Neutrophil (primary cell): ENCODE data around the gene CREBBP.

Source experiments
- H3K27ac ChIP-seq: fragments of 200-600 bp; sonication (generic); 2 replicates; pipeline ENCODE4 v1.5.1; 2016; ENCODE audit warnings: mild to moderate bottlenecking, moderate library complexity
- H3K27me3 ChIP-seq: fragments of 200-600 bp; sonication (generic); 2 replicates; pipeline ENCODE4 v1.6.0; 2016; ENCODE audit warnings: mild to moderate bottlenecking
- H3K36me3 ChIP-seq: fragments of 200-600 bp; sonication (generic); 2 replicates; pipeline ENCODE4 v1.5.1; 2017
- H3K4me1 ChIP-seq, 2 experiments: fragments of 200-600 bp in 1 of 2; sonication (generic) in 1 of 2; 1 replicate in 1 of 2; 2 replicates in 1 of 2; pipeline versions ENCODE4 v1.5.1 to v1.6.1; 2013 to 2016; ENCODE audit warnings: low read depth in 1 of 2, low read length in 1 of 2, mild to moderate bottlenecking in 1 of 2, moderate library complexity in 1 of 2; ENCODE audit not compliant: control insufficient read depth in 1 of 2, insufficient read depth in 1 of 2
- H3K4me3 ChIP-seq, 2 experiments: fragments of 200-600 bp in 1 of 2; sonication (generic) in 1 of 2; 1 replicate in 1 of 2; 2 replicates in 1 of 2; pipeline ENCODE4 v1.5.1; 2013 to 2016; ENCODE audit warnings: low read depth in 1 of 2, low read length in 1 of 2, mild to moderate bottlenecking in 1 of 2, moderate library complexity in 1 of 2
- H3K9me3 ChIP-seq: fragments of 200-600 bp; sonication (generic); 2 replicates; pipeline ENCODE4 v1.5.1; 2016
- TF ChIP-seq, protein P1 (sequence below): fragments of 200-600 bp; sonication (generic); IDR thresholded peaks from 2 replicates; pipeline ENCODE4 v1.5.1; 2016; ENCODE audit warnings: antibody characterized with exemption

The CREBBP gene

DNA sequence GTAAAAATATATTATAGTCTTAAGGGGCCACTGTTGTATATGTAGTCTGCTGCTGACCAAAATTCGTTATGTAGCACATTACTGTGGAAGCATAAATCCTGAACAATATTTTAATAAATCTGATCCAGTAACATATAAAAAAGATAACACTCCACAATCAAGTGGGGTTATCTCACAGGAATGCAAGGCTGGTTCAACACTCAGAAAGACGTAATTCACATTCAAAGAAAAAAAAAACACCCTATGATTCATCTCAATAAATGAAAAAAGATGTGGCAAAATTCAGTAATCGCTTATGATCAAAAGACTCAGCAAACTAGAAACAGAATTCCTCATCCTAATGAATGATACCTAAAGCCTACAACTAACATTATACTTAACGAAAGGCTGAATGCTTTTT is 47.8 kb downstream of the CREBBP start:
- H3K27me3 ChIP-seq = no peaks in the 10 kb centered on the region
- peak overlapping the region; percentile 22 for H3K27ac ChIP-seq
- H3K4me3 ChIP-seq = no peak overlapping the region
- TF ChIP-seq, protein P1, sequence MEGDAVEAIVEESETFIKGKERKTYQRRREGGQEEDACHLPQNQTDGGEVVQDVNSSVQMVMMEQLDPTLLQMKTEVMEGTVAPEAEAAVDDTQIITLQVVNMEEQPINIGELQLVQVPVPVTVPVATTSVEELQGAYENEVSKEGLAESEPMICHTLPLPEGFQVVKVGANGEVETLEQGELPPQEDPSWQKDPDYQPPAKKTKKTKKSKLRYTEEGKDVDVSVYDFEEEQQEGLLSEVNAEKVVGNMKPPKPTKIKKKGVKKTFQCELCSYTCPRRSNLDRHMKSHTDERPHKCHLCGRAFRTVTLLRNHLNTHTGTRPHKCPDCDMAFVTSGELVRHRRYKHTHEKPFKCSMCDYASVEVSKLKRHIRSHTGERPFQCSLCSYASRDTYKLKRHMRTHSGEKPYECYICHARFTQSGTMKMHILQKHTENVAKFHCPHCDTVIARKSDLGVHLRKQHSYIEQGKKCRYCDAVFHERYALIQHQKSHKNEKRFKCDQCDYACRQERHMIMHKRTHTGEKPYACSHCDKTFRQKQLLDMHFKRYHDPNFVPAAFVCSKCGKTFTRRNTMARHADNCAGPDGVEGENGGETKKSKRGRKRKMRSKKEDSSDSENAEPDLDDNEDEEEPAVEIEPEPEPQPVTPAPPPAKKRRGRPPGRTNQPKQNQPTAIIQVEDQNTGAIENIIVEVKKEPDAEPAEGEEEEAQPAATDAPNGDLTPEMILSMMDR = no peak
- peaks cover 1 to 9% of the 10 kb centered on the region in 2 experiments for H3K4me1 ChIP-seq
- H3K9me3 ChIP-seq = no peaks in the 10 kb centered on the region
- peaks cover 14% of the 10 kb centered on the region for H3K36me3 ChIP-seq

DNA sequence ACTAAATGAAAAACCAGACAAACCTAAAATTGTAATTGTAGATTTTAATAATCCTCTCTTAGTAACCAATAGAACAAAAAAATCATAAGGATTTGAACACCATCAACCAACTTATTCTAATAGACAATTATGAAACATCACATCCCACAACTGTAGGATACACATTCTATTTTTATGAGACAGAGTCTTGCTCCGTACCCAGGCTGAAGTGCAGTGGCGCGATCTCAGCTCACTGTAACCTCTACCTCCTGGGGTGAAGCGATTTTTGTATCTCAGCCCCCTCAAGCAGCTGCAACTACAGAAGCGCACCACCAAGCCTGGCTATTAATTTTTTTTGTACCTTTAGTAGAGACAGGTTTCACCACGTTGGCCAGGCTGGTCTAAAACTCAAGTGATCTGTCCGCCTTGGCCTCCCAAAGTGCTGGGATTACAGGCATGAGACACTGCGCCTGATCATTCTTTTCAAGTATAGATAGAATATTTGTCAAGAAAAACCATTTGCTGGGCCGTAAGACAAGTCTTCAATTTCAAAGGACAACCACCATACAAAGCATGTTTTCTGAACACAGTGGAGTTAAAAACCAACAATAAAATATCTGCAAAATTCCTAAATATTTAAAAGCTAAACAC is 49.8 kb downstream of the CREBBP start:
- Histone ChIP-seq H3K36me3 (peaks cover 19% of the 10 kb centered on the region), H3K9me3 (no peaks in the 10 kb centered on the region), H3K27me3 (no peaks in the 10 kb centered on the region), H3K4me3 (no peak overlapping the region), H3K27ac (no peak overlapping the region), H3K4me1 (peaks cover 3 to 13% of the 10 kb centered on the region in 2 experiments)
- TF ChIP-seq, protein P1 = no peak

DNA sequence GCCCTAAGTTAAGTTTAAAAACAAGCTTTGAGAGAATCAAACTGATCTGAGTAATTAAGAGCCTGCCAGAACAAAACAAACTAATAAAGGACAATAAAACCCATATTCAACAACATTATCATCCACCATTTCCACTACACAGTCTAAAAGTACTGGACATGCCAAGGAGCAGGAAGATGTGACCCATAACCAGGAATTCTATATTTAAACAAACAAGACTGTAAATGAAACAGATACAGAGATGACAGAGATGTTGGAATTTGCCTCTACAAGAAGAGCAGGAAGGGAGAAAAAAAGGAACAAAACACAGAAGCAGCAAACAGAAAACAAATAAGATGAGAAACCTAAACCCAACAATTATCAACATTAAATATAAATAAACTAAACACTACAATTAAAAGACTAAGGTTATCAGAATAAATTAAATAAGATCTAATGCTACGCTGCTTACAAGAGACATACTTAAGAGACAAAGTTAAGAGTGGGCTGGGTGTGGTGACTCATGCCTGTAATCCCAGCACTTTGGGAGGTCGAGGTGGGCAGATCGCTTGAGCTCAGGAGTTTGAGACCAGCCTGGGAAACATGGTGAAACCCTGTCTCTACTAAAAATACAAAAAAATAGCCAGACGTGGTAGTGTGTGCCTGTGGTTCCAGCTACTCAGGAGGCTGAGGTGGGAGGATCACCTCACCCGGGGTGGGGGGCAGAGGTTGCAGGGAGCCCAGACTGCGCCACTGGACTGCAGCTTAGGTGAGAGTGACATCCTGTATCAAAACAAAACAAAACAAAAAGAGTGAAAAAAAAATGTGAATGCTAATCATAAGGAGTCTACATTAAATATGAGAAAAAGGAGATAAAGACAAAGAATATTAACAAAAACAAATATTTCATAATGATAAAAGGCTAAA is 50.6 kb downstream of the CREBBP start:
- H3K27me3 ChIP-seq = no peaks in the 10 kb centered on the region
- peak overlapping the region; percentile 52 for H3K27ac ChIP-seq
- H3K4me3 ChIP-seq = no peak overlapping the region
- H3K9me3 ChIP-seq = no peaks in the 10 kb centered on the region
- TF ChIP-seq, protein P1 = no peak
- peaks cover 19% of the 10 kb centered on the region for H3K36me3 ChIP-seq
- peaks cover 3 to 13% of the 10 kb centered on the region in 2 experiments for H3K4me1 ChIP-seq

DNA sequence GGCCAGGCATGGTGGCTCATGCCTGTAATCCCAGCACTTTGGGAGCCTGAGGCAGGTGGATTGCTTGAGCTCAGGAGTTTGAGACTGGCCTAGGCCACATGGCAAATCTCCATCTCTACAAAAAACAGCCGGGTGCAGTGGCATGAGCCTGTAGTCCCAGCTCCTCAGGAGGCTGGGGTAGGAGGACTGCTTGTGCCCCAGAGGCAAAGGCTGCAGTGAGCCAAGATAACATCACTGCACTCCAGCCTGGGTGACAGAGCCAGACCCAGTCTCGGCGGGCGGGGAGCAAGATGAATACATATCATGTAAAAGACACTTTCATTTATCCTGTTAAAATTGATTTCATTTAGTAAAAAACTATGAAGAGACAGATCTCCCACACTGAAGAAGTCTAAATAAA is 54.6 kb downstream of the CREBBP start:
- Histone ChIP-seq H3K27ac (peak overlapping the region; percentile 28), H3K4me1 (peaks cover 16 to 24% of the 10 kb centered on the region in 2 experiments), H3K27me3 (no peaks in the 10 kb centered on the region), H3K4me3 (no peak overlapping the region), H3K9me3 (no peaks in the 10 kb centered on the region), H3K36me3 (peaks cover 26% of the 10 kb centered on the region)
- TF ChIP-seq, protein P1 = no peak

DNA sequence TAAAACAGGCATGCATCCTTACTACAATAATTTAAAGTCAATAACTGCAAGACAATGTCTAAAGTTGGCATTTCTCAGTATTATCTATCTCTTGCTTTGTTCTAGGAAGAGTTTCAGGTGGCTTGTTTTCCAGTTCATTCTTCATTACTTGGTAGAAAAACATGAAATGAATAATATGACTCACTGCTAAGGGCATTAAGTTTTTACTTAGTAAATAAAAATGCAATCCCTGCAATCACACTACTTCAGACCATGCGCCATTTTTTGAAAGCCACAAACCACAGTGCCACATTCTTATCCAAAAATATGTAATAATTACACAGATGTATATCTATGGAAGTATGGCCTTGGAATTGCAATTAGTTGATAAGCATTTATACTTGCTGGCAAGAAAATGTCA is 55.4 kb downstream of the CREBBP start:
- Histone ChIP-seq H3K4me1 (peaks cover 16 to 30% of the 10 kb centered on the region in 2 experiments), H3K27ac (no peak overlapping the region), H3K36me3 (peaks cover 32% of the 10 kb centered on the region), H3K27me3 (no peaks in the 10 kb centered on the region), H3K9me3 (no peaks in the 10 kb centered on the region), H3K4me3 (no peak overlapping the region)
- TF ChIP-seq, protein P1 = no peak
